Neural progenitor cell (in vitro differentiated cells): ENCODE data around the gene GLP1R.

Experiments used
- EZH2 ChIP-seq: fragments of 200-600 bp; sonication (generic); IDR thresholded peaks from 2 replicates; pipeline ENCODE4 v1.6.1; 2017; ENCODE audit warnings: antibody characterized with exemption, mild to moderate bottlenecking, moderate library complexity
- EZH2phosphoT487 ChIP-seq: fragments of 200-600 bp; sonication (generic); IDR thresholded peaks from 2 replicates; pipeline ENCODE4 v1.6.1; 2017; ENCODE audit warnings: antibody characterized with exemption
- TF ChIP-seq, protein P1 (sequence below): fragments of 200-600 bp; sonication (generic); IDR thresholded peaks from 2 replicates; pipeline ENCODE4 v1.5.1; 2017; ENCODE audit warnings: antibody characterized with exemption, mild to moderate bottlenecking

DNA sequence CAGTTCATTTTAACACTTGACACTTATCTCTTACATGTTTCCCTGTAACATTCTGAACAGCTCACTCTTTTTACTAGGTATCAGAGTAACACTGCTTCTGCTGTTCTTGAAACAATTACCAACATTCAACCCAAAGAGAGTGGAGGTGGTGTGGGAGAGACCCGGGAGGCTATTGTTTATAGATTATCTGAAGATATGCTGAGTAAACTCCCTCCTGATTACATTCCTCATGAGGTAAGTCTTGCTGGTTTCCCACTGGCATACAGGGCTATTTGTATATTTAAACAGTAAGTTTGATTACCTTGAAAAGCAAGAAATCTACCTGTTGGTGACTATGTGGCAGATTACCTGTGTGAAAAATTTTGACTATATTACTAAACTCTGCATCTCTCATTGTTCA, 39.8 kb upstream of the GLP1R start:
- TF ChIP-seq EZH2: no peak
- TF ChIP-seq, protein P1, sequence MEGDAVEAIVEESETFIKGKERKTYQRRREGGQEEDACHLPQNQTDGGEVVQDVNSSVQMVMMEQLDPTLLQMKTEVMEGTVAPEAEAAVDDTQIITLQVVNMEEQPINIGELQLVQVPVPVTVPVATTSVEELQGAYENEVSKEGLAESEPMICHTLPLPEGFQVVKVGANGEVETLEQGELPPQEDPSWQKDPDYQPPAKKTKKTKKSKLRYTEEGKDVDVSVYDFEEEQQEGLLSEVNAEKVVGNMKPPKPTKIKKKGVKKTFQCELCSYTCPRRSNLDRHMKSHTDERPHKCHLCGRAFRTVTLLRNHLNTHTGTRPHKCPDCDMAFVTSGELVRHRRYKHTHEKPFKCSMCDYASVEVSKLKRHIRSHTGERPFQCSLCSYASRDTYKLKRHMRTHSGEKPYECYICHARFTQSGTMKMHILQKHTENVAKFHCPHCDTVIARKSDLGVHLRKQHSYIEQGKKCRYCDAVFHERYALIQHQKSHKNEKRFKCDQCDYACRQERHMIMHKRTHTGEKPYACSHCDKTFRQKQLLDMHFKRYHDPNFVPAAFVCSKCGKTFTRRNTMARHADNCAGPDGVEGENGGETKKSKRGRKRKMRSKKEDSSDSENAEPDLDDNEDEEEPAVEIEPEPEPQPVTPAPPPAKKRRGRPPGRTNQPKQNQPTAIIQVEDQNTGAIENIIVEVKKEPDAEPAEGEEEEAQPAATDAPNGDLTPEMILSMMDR: no peak
- TF ChIP-seq EZH2phosphoT487: no peak
